ENCODE measurements around the gene RBM33.

GRCh38 chr7:155788616-155789000 lies 144.1 kb downstream of the RBM33 start:
- TF ChIP-seq CTCF (IDR thresholded peaks at IDR 0.05) (no peak), SIN3A (IDR thresholded peaks at IDR 0.05; ENCODE audit: borderline replicate concordance, insufficient read depth, low read depth, low read length) (no peak)
